ENCODE data around the gene SMC1A. TPM values are rescaled to one million over a fixed set of nuclear protein-coding genes. Genes with fewer than 3 reads are reported as not detected.

SMC1A gene
- polyA plus RNA-seq, 1 donor (not counting 4 experiments of a cell fraction or from before 2014, with no cell fraction given) = 24.2 TPM

DNA sequence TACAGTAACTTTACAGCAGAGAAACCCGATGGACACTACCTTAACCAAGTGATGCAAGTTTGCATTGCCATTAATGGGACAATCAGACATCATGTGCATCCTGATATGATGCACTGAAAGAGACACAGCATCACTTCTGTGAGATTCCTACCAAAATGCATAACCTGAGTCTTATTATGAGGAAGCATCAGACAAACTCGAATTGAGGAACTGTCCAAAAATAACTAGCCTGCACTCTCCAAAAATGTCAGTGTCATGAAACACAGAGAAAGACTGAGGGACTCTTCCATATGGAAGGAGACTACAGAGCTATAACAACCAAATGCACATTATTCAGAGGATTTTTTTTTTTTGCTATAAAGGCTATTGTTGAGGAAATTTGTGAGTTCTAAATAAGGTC lies 74.5 kb downstream of the SMC1A start:
- no peak for FAIRE-seq

DNA sequence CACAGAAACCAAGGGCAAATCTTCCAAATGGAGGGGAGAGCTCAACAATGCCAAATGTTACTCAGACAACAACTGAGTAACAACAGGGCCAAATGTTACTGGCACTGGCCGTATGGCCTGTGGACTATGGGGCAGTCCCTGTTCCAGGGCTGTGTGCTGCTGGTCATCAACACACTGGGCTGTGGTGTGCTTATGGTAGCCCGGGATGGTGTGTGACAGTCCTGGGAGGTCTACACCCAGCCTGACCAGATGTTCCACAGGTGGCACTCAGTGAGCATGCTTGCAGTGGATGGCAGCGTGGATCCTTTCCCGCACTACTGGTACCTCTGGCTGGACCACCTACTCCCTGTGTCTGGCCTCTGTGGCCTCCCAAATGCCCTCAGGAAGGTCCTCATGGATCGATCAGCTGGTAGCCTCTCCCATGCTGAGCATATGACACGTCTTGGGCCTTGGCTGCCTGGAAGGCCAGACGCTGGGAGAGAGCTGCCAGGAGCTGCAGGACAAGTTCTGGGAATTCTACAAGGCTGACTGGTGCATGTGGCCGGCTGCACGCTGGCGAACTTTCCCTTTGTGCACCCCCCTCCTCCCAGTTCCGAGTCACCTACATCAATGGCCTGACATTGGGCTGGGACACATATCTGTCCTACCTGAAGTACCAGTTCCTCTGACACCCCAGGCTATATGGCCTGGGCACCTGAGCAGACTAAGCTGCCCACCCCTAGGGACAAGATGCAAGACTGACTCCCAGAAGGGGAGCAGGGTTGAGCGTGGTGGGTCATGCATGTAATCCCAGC lies 81.4 kb downstream of the SMC1A start:
- no peaks in the 10 kb centered on the region for H3K4me1 ChIP-seq (ENCODE audit: control insufficient read depth, extremely low read depth, insufficient read depth, low read length)
- H4K20me1 ChIP-seq (ENCODE audit: control insufficient read depth, extremely low read depth, insufficient read depth, low read length) = no peaks in the 10 kb centered on the region
- DNase-seq (ENCODE audit: low read depth, low spot score) (no peak), FAIRE-seq (no peak)
- no peaks in the 10 kb centered on the region for H3K9me3 ChIP-seq (ENCODE audit: control insufficient read depth, low read depth, low read length)
- H2AFZ ChIP-seq (ENCODE audit: control insufficient read depth, low read length) = no peak overlapping the region
- no peak overlapping the region for H3K27ac ChIP-seq (ENCODE audit: control insufficient read depth, insufficient read depth, low read length)
- no peaks in the 10 kb centered on the region for H3K79me2 ChIP-seq (ENCODE audit: control insufficient read depth, insufficient read depth, low read length)
- no peak overlapping the region for H3K4me2 ChIP-seq (ENCODE audit: control insufficient read depth, extremely low read depth, insufficient read depth, low read depth, low read length)
- no peaks in the 10 kb centered on the region for H3K9me1 ChIP-seq (ENCODE audit: control insufficient read depth, extremely low read depth, insufficient read depth, low read length)
- TF ChIP-seq EZH2 (IDR thresholded peaks at IDR 0.05; ENCODE audit: low read length) = no peak
- dilution Hi-C loops (cut with MboI; ENCODE audit: extremely low pct_ligation_motif_present, low sequenced_read_pairs) = no loop called here
- H3K36me3 ChIP-seq (ENCODE audit: control insufficient read depth in 2 of 2, extremely low read depth in 1 of 2, insufficient read depth in 2 of 2, low read length in 2 of 2) = no peaks in the 10 kb centered on the region
- no peak overlapping the region for H3K4me3 ChIP-seq (ENCODE audit: control insufficient read depth in 2 of 3, extremely low read depth in 1 of 3, insufficient read depth in 2 of 3, low read depth in 1 of 3, low read length in 3 of 3)
- H3K27me3 ChIP-seq (ENCODE audit: control insufficient read depth, extremely low read depth, insufficient read depth, low read length) = no peaks in the 10 kb centered on the region
- no peak overlapping the region for H3K9ac ChIP-seq (ENCODE audit: control insufficient read depth, extremely low read depth, insufficient read depth, low read length)

More for the DNA sequence above, 74.5 kb downstream of the SMC1A start:
- H3K9me1 ChIP-seq (ENCODE audit: control insufficient read depth, extremely low read depth, insufficient read depth, low read length) = no peaks in the 10 kb centered on the region
- no peak overlapping the region for H3K9ac ChIP-seq (ENCODE audit: control insufficient read depth, extremely low read depth, insufficient read depth, low read length)
- no peaks in the 10 kb centered on the region for H3K27me3 ChIP-seq (ENCODE audit: control insufficient read depth, extremely low read depth, insufficient read depth, low read length)
- H4K20me1 ChIP-seq (ENCODE audit: control insufficient read depth, extremely low read depth, insufficient read depth, low read length) = no peaks in the 10 kb centered on the region
- no peaks in the 10 kb centered on the region for H3K36me3 ChIP-seq (ENCODE audit: control insufficient read depth in 2 of 2, extremely low read depth in 1 of 2, insufficient read depth in 2 of 2, low read length in 2 of 2)
- H2AFZ ChIP-seq (ENCODE audit: control insufficient read depth, low read length) = no peak overlapping the region
- no peak overlapping the region for H3K4me3 ChIP-seq (ENCODE audit: control insufficient read depth in 2 of 3, extremely low read depth in 1 of 3, insufficient read depth in 2 of 3, low read depth in 1 of 3, low read length in 3 of 3)
- H3K4me1 ChIP-seq (ENCODE audit: control insufficient read depth, extremely low read depth, insufficient read depth, low read length) = no peaks in the 10 kb centered on the region
- TF ChIP-seq, protein P1, sequence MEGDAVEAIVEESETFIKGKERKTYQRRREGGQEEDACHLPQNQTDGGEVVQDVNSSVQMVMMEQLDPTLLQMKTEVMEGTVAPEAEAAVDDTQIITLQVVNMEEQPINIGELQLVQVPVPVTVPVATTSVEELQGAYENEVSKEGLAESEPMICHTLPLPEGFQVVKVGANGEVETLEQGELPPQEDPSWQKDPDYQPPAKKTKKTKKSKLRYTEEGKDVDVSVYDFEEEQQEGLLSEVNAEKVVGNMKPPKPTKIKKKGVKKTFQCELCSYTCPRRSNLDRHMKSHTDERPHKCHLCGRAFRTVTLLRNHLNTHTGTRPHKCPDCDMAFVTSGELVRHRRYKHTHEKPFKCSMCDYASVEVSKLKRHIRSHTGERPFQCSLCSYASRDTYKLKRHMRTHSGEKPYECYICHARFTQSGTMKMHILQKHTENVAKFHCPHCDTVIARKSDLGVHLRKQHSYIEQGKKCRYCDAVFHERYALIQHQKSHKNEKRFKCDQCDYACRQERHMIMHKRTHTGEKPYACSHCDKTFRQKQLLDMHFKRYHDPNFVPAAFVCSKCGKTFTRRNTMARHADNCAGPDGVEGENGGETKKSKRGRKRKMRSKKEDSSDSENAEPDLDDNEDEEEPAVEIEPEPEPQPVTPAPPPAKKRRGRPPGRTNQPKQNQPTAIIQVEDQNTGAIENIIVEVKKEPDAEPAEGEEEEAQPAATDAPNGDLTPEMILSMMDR (optimal IDR thresholded peaks at IDR 0.05 in 1 of 3, IDR thresholded peaks at IDR 0.05 in 1 of 3, conservative IDR thresholded peaks at IDR 0.05 in 1 of 3; ENCODE audit: extremely low read depth in 1 of 3, insufficient read depth in 2 of 3, low read length in 3 of 3) = no peak
- TF ChIP-seq EZH2 (IDR thresholded peaks at IDR 0.05; ENCODE audit: low read length) = no peak
- no peak overlapping the region for H3K4me2 ChIP-seq (ENCODE audit: control insufficient read depth, extremely low read depth, insufficient read depth, low read depth, low read length)
- DNase-seq (ENCODE audit: low read depth, low spot score) = no peak
- dilution Hi-C loops (cut with MboI; ENCODE audit: extremely low pct_ligation_motif_present, low sequenced_read_pairs) = no loop called here
- H3K27ac ChIP-seq (ENCODE audit: control insufficient read depth, insufficient read depth, low read length) = no peak overlapping the region
- H3K79me2 ChIP-seq (ENCODE audit: control insufficient read depth, insufficient read depth, low read length) = no peaks in the 10 kb centered on the region
- no peaks in the 10 kb centered on the region for H3K9me3 ChIP-seq (ENCODE audit: control insufficient read depth, low read depth, low read length)

All from keratinocyte (primary cell).